Muscle of leg (tissue), 11 donors: ENCODE measurements around the gene WWP2. TPM values are rescaled to one million over a fixed set of nuclear protein-coding genes. Genes with fewer than 3 reads are reported as not detected.

ENCODE experiments used
- DNase-seq: peaks from one replicate; pipeline ENCODE4 v3.0.0; 2013
- H3K27ac ChIP-seq: one replicate; pipeline ENCODE4 v1.5.1; 2013; ENCODE audit warnings: mild to moderate bottlenecking, low read length, control low read depth
- H3K27me3 ChIP-seq: one replicate; pipeline ENCODE4 v1.6.1; 2013; ENCODE audit warnings: low read length; ENCODE audit not compliant: control insufficient read depth, insufficient read depth
- H3K36me3 ChIP-seq: one replicate; pipeline ENCODE4 v1.6.1; 2013; ENCODE audit warnings: low read length; ENCODE audit not compliant: control insufficient read depth, insufficient read depth
- H3K4me1 ChIP-seq: one replicate; pipeline ENCODE4 v1.6.1; 2013; ENCODE audit warnings: low read length; ENCODE audit not compliant: control insufficient read depth, insufficient read depth
- H3K4me3 ChIP-seq: one replicate; pipeline ENCODE4 v1.5.1; 2013; ENCODE audit warnings: low read length, control low read depth
- H3K9me3 ChIP-seq: replicated peaks from 2 replicates; pipeline ENCODE4 v1.6.1; 2013; ENCODE audit warnings: low read depth, low read length; ENCODE audit not compliant: control insufficient read depth
- WGBS: methylation state at CpG from one replicate; pipeline ENCODE4 v1.1.5; 2013; ENCODE audit warnings: missing lambda C conversion rate; ENCODE audit not compliant: insufficient coverage; 5-methylcytosine and 5-hydroxymethylcytosine counted together
- polyA plus RNA-seq, 8 donors: library from polyadenylated mRNA; unstranded; fragments of 120-200 nt; gene quantifications; one replicate each; pipeline versions ENCODE4 v1.2.1 to v1.2.3, GENCODE V29; 2013; ENCODE audit warnings: inconsistent platforms in 1 of 8, low replicate concordance in 1 of 8; ENCODE audit not compliant: insufficient read length in 8 of 8, insufficient read depth in 1 of 8
- total RNA-seq: library from RNA; stranded (reverse); fragments of 120-200 nt; gene quantifications from one replicate; pipeline ENCODE4 v1.2.4, GENCODE V29; 2013

Gene WWP2
- total and polyA plus RNA-seq, 9 donors: 14.3 to 19.7 (median 16.9) TPM

GRCh38 chr16:69829338-69829737 is 67.2 kb downstream of the WWP2 start:
- Histone ChIP-seq H3K9me3 (no peaks in the 10 kb centered on the region), H3K4me1 (peaks cover 21% of the 10 kb centered on the region), H3K4me3 (no peak overlapping the region), H3K36me3 (peaks cover 2% of the 10 kb centered on the region), H3K27ac (no peak overlapping the region), H3K27me3 (no peaks in the 10 kb centered on the region)
- 61% methylated on average over 1 of the region's 1 CpG for WGBS
- no peak for DNase-seq

- Histone ChIP-seq H3K27ac (peak overlapping the region; percentile 57), H3K27me3 (no peaks in the 10 kb centered on the region), H3K4me1 (peaks cover 29% of the 10 kb centered on the region), H3K36me3 (peaks cover 2% of the 10 kb centered on the region), H3K4me3 (no peak overlapping the region), H3K9me3 (no peaks in the 10 kb centered on the region)
- no peak for DNase-seq
- no CpG with 5 or more reads among the region's 5 CpGs for WGBS
Measured at GRCh38 chr16:69830146-69830533, 68.0 kb downstream of the WWP2 start.

- 90% methylated on average over 2 of the region's 10 CpGs for WGBS
- Histone ChIP-seq H3K4me3 (no peak overlapping the region), H3K4me1 (peaks cover 29% of the 10 kb centered on the region), H3K27me3 (no peaks in the 10 kb centered on the region), H3K9me3 (no peaks in the 10 kb centered on the region), H3K36me3 (peaks cover 2% of the 10 kb centered on the region), H3K27ac (peak overlapping the region; percentile 57)
- peak; percentile 44 for DNase-seq
Measured at GRCh38 chr16:69830534-69831211, 68.5 kb downstream of the WWP2 start.

- peak overlapping the region; percentile 57 for H3K27ac ChIP-seq
Measured at GRCh38 chr16:69831212-69832123, 69.3 kb downstream of the WWP2 start.

GRCh38 chr16:69833357-69834282 is 71.5 kb downstream of the WWP2 start:
- H3K27ac ChIP-seq: peak overlapping the region; percentile 42
- no peak overlapping the region for H3K4me3 ChIP-seq
- peak; percentile 57 for DNase-seq

More at GRCh38 chr16:69831212-69832123, 69.3 kb downstream of the WWP2 start:
- peak; percentile 50 for DNase-seq
- no peaks in the 10 kb centered on the region for H3K9me3 ChIP-seq
- no peak overlapping the region for H3K4me3 ChIP-seq
- H3K27me3 ChIP-seq: no peaks in the 10 kb centered on the region
- peaks cover 30% of the 10 kb centered on the region for H3K4me1 ChIP-seq
- H3K36me3 ChIP-seq: peaks cover 2% of the 10 kb centered on the region
- WGBS: 80% methylated on average over 1 of the region's 13 CpGs

GRCh38 chr16:69834807-69835466 is 72.8 kb downstream of the WWP2 start:
- Histone ChIP-seq H3K4me3 (no peak overlapping the region), H3K9me3 (no peaks in the 10 kb centered on the region), H3K27ac (peak overlapping the region; percentile 2), H3K27me3 (no peaks in the 10 kb centered on the region), H3K4me1 (peaks cover 54% of the 10 kb centered on the region), H3K36me3 (no peaks in the 10 kb centered on the region)
- peak; percentile 52 for DNase-seq
- 94% methylated on average over 2 of the region's 7 CpGs for WGBS

More at GRCh38 chr16:69833357-69834282, 71.5 kb downstream of the WWP2 start:
- 67% methylated on average over 3 of the region's 7 CpGs for WGBS
- Histone ChIP-seq H3K9me3 (no peaks in the 10 kb centered on the region), H3K27me3 (no peaks in the 10 kb centered on the region), H3K4me1 (peaks cover 41% of the 10 kb centered on the region), H3K36me3 (peaks cover 2% of the 10 kb centered on the region)

- H3K4me1 ChIP-seq: peaks cover 60% of the 10 kb centered on the region
- H3K4me3 ChIP-seq: no peak overlapping the region
- H3K36me3 ChIP-seq: no peaks in the 10 kb centered on the region
- H3K9me3 ChIP-seq: no peaks in the 10 kb centered on the region
- H3K27ac ChIP-seq: no peak overlapping the region
- no CpG with 5 or more reads among the region's 1 CpG for WGBS
- H3K27me3 ChIP-seq: no peaks in the 10 kb centered on the region
- DNase-seq: no peak
Measured at GRCh38 chr16:69836257-69836656, 74.1 kb downstream of the WWP2 start.

- 100% methylated on average over 2 of the region's 5 CpGs for WGBS
- peaks cover 63% of the 10 kb centered on the region for H3K4me1 ChIP-seq
Measured at GRCh38 chr16:69837380-69837779, 75.2 kb downstream of the WWP2 start.

GRCh38 chr16:69838489-69838888 is 76.4 kb downstream of the WWP2 start:
- Histone ChIP-seq H3K9me3 (no peaks in the 10 kb centered on the region), H3K36me3 (no peaks in the 10 kb centered on the region), H3K27ac (peak overlapping the region; percentile 82), H3K4me3 (no peak overlapping the region), H3K27me3 (no peaks in the 10 kb centered on the region), H3K4me1 (peaks cover 55% of the 10 kb centered on the region)
- 20% methylated on average over 1 of the region's 4 CpGs for WGBS
- DNase-seq: peak; percentile 77

More at GRCh38 chr16:69837380-69837779, 75.2 kb downstream of the WWP2 start:
- Histone ChIP-seq H3K27ac (no peak overlapping the region), H3K9me3 (no peaks in the 10 kb centered on the region), H3K27me3 (no peaks in the 10 kb centered on the region), H3K36me3 (no peaks in the 10 kb centered on the region), H3K4me3 (no peak overlapping the region)
- no peak for DNase-seq
